HG03095 (cell line): ENCODE data around the gene GHRL.

Source experiments
- ATAC-seq: cut with Tn5 transposase; IDR thresholded peaks from one replicate; pipeline ENCODE4 v1.9.1; 2021; ENCODE audit warnings: moderate library complexity; ENCODE audit not compliant: unreplicated experiment

The GHRL gene

GRCh38 chr3:10248184-10248983, 44.4 kb downstream of the GHRL start, which contains the start of gene TATDN2:
Gene TATDN2, plus strand, starts transcription at chr3:10248459. Its CDS starts 742 bp downstream, at chr3:10249201.
- peak; percentile 94 for ATAC-seq

- ATAC-seq, result no peak
Measured at GRCh38 chr3:10247679-10248183, 45.0 kb downstream of the GHRL start.

- ATAC-seq, result no peak
Measured at GRCh38 chr3:10245081-10245712, 47.5 kb downstream of the GHRL start.

GRCh38 chr3:10244009-10244408, 48.7 kb downstream of the GHRL start:
- ATAC-seq, result no peak

GRCh38 chr3:10242182-10243065, 50.3 kb downstream of the GHRL start:
- ATAC-seq, result no peak

- ATAC-seq, result no peak
Measured at GRCh38 chr3:10240799-10241198, 51.9 kb downstream of the GHRL start.

GRCh38 chr3:10238345-10239183, 54.2 kb downstream of the GHRL start:
- no peak for ATAC-seq
